Sigmoid colon (tissue), 4 donors: Measurements from ENCODE around the gene DENND5A.

ENCODE experiments used
- POLR2AphosphoS5 ChIP-seq, 4 donors: sonication (generic); formaldehyde crosslinking; IDR thresholded peaks; one replicate each; pipeline ENCODE4 v1.6.1; 2017; ENCODE audit warnings: antibody characterized with exemption in 4 of 4
- TF ChIP-seq, protein P1 (sequence below), 4 experiments: fragments of 450-650 bp in 3 of 4; fragments of 200-600 bp in 1 of 4; IDR thresholded peaks; one replicate each; pipeline ENCODE4 v1.5.1; 2016 to 2019; ENCODE audit warnings: antibody characterized with exemption in 4 of 4, mild to moderate bottlenecking in 3 of 4, moderate library complexity in 2 of 4

DNA sequence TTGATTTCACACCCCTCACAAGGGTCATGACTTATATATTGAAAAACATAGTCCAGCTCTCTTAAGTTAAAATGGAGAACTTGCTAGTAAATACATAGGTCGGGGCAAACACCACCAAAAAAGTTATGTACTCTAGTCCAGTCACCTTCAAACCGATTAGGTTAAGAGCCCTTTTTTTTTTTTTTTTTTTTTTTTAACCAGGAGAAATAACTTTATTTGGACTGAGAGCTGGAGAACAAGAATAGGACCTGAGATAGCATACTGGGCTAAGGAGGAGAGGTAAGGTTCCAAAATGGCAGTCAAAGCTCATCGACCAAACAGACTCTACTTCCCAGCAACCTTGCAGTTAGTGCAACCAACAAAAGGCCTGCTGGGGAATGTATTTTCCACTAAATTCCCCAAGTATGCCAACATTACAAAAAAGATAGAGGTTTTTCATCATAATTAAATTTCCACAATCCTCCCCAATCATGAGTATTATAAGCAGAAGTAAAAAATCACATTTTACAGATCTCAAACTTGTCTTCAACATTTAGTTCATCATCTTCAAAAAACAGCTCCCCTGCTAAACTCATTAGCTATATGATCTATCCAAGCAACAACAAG is 45.4 kb upstream of the DENND5A start:
- TF ChIP-seq, protein P1, sequence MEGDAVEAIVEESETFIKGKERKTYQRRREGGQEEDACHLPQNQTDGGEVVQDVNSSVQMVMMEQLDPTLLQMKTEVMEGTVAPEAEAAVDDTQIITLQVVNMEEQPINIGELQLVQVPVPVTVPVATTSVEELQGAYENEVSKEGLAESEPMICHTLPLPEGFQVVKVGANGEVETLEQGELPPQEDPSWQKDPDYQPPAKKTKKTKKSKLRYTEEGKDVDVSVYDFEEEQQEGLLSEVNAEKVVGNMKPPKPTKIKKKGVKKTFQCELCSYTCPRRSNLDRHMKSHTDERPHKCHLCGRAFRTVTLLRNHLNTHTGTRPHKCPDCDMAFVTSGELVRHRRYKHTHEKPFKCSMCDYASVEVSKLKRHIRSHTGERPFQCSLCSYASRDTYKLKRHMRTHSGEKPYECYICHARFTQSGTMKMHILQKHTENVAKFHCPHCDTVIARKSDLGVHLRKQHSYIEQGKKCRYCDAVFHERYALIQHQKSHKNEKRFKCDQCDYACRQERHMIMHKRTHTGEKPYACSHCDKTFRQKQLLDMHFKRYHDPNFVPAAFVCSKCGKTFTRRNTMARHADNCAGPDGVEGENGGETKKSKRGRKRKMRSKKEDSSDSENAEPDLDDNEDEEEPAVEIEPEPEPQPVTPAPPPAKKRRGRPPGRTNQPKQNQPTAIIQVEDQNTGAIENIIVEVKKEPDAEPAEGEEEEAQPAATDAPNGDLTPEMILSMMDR (IDR thresholded peaks at IDR 0.05): no peak
- TF ChIP-seq POLR2AphosphoS5 (IDR thresholded peaks at IDR 0.05): no peak
